Endometrium (tissue), 2 donors: ENCODE results near the gene SNED1.

Experiments used
- FAIRE-seq: peaks from 2 replicates; lab custom pipeline; 2012; peaks lifted over from hg19 to GRCh38; lab: Jason Lieb, UNC
- donor health status: control.
- donor health status: control.

The SNED1 gene

DNA sequence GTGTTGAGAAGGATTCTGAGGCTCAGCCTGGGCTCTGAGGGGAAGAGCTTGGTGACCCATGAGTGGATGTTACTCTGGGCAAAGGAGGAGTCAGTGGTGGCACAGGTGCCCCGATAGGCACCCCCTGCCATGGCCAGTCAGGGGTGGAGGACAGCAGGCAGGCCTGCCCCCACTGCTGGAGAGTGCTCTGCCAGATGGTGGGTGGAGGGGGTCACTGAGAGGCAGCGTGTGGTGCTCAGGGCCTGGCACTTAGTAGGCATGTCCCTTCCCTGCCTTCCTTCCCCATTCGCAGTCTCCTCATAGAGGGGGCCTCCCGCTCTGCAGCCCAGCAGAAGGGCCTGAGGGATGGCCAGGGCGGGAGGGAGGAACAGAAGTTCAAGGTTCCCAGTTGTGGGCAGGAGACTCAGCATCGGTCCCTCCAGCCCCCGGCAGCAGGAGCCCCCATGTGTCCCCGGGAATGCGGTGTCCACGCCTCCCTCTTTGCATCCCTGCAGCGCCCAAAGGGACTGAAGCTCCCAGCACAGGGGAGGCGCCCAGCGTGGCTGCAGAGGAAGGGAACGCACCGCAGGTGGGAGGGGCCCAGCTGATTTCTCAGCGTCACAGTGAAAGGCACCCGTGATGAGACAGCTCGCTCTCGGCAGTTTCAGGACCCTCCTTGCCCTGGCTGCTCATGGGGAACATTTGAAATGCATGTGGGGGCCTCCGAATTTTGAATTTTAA is 5.7 kb upstream of the SNED1 start:
- no peak for FAIRE-seq

DNA sequence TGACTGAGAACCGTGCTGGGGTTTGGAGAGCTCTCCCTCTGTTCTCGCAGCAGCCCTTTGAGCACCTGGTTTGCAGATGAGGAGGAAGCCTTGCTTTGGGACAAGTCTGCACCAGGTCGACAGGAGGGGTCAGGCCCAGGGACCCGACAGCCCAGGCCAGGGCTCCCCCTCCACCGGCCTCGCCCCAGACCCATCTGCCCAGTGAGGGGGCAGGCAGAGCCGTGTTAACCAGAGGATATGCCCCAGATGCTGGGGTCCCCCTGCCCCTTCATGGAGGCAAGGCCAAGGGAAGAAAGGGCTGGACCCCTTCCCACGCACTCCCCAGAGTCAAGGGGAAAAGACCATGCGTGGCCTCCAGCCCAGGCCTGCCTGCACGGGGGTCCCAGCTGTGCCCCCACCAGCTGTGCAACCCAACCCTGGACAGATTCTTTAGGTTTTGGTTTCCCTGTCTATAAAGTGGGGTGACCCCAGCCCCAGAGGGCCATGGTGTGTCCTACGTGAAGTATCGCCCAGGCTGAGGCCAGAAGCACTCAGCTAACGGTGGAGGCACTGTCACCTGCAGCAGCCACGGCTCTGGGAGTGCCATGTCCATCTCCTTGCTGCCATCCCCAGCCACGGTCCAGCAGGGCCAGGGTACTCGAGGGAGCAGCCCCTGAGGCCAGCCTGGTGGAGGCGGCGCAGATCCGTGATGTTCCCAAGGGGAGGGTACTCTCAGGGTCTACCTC is 4.8 kb upstream of the SNED1 start:
- FAIRE-seq: no peak

DNA sequence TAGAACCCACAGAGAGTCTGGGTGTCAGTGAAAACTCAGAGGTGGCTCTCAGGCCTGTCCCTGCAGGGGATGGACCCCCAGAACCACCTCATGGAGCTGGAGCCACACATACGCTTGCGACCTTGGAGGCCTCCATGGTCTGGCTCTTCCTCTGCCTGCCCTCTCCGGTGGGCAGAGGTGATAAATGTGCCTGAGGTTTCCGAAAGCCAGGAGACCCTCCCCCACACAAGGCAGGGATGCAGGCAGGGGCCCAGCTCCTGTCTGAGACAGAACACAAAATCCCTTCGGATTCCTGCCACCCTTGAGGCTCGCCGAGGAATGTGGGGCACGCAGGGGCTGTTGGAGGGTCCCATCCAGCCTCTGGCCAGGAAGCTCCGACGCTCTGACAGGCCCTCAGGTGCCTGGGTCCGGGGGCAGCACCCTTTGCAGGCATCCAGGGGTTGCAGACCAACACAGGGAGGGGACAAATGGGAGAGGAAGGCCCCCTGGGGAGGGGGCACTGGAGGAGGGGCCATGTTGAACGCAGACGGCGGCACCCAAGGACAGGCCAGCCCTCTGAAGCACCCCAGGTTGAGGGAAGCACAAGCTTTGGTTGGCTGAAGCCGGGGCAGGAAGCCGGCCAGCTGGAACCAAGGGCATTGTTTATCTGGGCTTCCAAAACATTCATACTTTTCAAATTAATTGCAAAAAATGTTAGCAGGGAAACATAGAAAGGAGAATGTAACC is 4.1 kb upstream of the SNED1 start:
- no peak for FAIRE-seq

- FAIRE-seq: no peak
Observed at GRCh38 chr2:240995041-240996021, 3.1 kb upstream of the SNED1 start.

DNA sequence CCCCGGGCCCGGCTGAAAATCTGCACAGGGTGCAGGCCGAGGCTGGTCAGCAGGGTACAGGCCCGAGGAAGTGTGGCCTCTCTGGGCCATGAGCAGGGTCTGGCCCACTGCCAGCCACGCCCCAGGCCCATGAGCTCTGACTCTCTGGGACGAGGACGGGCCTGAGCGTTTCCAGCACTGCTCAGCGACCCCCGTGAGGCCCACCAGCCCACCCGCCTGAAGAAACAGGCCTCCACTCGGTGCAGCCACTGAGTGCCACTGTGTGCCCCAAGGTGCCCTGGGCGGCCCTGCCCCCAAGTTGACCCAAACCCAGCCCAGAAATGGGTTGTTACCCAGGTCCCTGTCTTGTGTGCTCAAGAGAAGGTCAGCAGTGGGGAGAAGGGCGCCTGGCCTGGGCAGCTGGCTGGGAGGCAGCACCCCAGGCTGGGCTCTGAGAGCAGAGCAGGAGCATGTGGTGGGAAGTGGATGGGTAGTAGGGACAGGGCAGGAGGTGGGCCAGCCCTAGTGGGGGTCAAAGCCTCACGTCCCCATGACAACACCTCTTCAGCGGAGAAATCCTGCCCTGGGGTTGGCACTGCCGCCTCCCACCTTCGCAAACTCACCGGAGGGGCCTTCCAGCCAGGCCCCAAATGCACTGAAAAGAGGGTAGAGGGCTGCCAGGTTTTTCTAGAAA is 2.1 kb upstream of the SNED1 start:
- FAIRE-seq: no peak

DNA sequence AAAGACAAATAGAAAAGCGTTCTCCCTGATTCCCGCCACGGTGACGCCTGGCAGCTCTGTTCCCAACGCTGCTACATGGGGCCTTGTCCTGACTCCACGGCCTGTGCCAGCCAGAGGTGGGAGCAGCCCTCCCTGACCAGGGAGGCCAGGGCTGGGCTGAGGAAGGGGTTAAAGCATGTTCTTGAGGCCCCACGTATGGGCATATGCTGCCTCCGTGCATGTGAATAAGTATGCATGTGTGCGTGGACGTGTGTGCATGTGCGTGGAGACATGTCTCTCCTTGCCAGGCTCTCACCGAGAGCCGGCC is 1.6 kb upstream of the SNED1 start:
- no peak for FAIRE-seq

DNA sequence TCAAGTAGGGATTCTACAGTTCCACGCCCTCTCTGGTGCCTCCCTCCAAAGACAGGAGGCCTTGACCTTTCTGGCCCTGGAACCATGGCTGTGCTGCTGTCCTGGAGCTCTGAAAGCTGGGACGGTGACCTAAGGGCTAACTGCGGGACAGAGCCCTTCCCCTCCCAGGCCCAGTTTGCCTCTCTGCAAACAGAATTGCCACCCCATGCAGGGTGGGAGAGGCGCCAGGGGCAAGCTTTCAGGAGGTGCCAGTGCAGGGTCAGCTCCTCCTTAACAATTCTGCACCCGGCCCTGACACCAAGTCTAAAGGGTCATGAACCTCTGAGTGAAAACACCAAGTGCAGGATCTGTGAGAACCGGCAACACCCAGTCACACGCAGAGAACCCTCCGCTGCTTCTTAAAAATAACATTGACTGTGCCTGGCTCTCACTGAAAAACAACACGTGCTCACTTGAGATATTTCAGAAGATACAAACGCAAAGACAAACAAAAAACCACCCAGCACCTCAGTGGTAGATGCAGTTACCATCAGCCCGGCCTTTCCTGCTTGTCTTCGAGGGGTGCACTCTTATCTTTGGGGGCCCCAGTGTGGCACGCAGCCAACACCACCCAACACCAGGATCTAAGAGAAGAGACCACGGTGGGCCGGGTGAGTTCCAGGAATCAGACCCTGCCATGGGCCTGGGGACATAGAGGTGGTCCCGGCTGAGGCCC is 1.1 kb upstream of the SNED1 start:
- FAIRE-seq: no peak

DNA sequence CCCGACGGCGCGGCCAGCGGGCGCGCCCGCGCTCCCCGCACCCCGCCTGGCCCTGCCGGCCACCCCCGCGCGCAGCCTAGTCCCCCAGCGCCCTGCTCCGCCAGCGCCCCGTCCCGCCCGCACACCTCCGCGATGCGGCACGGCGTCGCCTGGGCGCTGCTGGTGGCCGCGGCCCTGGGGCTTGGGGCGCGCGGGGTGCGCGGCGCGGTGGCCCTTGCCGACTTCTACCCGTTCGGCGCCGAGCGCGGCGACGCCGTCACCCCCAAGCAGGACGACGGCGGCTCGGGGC is 232 bp downstream of the SNED1 start:
- FAIRE-seq: no peak

- no peak for FAIRE-seq
Observed at GRCh38 chr2:240998995-240999791, 775 bp downstream of the SNED1 start.

DNA sequence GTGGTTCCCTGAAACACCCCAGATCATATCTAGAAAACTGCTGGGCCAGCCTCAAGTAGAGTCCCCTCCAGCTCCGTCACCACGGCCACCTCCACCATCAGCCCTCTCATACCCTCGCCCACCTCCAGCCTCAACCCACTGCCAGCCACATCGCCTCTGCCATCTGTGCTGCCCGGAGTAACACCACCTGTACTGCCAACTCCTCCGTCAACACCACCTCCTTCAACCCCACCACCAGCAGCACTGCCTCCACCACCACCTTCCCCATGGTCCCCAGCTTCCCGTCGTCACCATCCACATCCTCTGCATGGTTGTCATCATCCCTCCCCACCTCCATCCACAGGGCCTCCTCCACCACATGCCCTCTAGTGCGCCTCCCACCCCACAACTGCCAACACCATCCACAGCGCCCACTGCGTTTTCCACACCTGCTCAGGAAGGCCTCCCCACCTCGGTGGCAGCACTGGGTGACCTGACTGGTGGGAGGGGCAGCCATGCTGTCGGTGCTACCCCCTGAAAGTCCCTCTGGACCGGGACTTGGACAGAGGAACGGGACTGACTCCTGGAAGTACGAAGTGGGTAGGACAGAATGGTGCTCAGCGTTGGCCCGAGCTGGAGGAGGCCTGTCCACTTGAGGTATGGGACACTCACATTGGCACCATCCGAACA is 1.6 kb downstream of the SNED1 start:
- FAIRE-seq: no peak

DNA sequence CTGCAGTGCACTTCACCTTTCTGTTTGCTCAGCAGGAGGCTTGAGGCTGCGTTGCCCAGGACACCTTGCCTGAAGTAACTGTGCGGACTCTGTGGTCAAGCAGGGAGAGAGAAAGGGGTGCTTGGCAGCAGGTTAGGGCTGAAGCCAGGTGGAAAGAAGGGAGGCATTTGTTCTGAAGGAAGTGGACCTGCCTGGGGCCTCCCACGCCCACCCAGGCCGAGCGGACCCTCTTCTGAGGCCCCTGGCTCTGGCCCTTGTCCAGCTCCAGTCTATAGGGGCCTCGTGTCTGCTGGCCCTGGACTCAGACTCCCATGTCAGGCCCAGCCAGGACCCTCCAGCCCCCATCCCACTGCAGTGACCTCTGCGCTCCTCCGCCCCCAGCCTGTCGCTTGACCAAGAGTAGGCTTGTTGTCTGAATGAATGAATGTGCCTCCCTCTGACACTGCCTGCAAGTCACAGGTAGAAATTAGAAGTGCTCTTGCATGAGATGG is 2.5 kb downstream of the SNED1 start:
- FAIRE-seq: no peak

DNA sequence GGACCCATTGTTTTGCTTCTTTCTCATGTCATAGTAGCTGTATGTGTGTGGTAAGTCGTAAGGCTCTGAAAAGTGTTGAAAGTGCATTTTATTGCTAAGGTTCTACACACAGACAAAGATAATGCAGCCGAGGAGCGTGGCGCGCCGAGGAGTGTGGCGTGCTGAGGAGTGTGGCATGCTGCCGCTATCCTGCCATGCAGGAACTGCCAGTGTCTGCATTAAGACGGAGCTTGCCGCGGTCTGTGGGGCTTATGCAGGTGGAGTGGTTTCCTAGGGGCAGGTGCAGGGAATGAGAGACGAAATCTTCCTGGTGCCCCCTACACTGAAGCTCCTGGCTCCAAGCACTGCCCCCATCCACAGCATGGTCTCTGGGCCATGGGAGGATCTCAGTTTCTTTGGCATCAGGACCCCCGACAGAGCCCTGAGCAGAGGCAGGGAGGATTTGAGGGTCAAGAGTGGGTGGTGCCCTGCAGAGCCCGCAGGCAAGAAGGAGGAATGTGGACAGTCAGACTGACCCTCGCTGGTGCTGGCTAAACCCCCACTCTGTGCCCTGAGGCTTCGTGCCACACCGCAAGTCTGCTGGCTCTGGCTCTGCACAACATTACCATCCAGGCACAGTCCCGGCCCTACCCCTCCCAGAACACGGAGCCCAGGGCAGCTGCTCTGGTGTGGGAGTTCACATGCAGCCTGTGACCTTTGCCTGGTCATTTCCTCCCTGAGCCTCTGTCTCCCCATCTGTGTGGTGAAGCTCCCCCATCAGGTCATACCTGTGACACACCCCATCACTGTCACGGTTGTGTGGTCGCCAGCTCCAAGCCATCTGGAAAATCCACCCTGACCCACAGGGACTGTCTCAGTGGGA is 3.2 kb downstream of the SNED1 start:
- no peak for FAIRE-seq

DNA sequence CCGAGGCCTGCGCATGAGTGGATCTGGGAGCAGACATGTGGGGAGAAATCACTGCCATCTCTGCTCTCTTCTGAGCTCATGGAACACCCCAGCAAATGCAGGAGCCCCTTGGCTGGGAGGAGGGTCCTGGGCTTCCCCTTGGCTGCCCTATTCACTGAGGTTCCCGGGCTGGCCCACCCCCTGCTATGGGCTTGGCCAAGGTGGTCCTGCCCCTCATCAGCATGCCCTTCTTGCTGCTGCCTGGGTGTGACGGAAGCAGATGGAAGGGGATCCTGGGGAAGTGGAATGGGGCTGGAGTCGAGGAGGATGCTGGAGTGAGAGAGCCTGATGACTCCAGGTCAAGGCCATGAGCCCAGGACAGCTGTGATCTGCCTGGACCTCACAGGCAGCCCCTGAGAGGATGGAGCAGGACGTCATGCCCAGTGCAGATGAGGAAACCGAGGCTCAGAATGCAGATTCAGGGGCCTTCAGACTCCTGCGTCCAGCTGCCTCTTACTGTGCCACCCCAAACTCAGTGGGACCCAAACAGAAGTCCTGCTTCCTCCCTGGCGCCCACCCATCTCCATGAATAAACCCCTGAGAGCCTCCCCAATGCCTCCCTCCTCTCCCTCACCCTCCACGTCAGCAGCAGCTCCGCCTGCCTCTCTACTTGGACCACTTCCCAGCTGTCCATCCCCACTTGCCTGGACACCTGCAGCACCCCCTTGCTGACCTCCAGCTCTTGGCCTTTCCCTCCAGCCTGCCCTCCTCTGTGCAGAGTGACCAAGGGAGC is 4.0 kb downstream of the SNED1 start:
- FAIRE-seq: no peak

DNA sequence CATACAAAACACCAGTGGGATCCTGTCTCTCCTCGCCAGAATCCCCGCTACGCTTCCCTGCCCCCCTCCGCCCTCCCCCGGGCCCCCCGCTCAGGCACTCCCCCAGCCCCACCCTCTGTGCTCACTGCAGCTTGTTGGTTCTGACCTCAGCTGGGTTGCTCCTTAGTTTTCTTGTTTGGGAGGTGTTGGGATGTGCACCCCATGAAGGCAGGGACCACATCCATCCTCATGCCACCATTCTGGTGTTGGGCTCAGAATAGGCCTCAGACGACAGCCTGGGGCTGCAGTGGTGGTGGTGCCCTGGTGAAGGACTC is 4.6 kb downstream of the SNED1 start:
- FAIRE-seq: no peak

DNA sequence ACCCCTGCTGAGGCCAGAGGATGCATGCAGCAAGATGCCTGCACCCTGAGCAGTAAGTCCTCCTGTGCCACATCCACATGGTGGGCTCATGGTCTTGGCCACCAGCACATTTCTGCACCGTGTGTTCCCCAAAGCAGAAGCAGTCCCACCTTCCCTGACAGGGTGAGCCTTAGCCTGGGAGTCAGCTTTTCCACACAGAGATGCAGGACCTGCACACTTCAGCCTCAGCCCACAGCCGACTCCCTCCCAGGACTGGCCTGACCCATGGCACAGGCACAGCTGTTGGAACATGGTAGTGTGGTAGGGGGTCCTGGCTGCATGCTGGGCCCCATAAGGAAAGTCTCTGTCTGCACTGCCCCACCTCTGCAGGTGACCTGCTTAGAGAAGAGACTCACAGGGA is 5.0 kb downstream of the SNED1 start:
- no peak for FAIRE-seq

DNA sequence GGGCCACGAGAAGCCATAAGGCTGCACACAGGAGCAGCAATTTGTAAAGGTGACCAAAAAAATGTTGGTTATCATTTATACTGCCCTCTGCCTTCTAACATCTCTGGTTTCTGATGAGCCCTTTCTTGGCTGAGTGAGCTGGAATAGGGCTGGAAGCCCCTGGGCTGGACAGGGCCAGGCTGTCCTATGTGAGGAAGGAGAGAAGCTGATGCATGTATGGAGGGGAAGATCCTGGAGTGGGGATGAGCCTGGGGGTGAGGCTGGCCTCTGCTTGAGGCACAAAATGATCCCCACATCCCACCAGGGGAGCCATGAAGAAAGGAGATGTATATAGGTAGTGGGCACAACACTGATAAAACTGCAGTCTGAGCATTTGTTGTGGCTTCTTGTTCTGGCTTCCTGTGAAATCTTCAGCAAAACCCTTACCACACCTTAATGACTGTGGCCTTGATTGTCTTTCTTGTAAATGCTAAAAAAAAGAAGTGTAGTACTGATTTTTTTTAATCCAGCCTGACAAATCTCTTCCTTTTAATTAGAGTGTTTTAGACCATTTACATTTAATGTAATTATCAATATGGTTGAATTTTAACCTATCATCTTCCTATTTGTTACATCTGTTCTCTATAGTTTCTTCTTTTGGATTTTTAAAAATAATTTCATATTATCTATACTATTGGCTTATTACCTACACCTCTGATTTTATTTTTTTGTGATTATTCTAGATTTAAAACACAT is 5.6 kb downstream of the SNED1 start:
- FAIRE-seq: no peak

DNA sequence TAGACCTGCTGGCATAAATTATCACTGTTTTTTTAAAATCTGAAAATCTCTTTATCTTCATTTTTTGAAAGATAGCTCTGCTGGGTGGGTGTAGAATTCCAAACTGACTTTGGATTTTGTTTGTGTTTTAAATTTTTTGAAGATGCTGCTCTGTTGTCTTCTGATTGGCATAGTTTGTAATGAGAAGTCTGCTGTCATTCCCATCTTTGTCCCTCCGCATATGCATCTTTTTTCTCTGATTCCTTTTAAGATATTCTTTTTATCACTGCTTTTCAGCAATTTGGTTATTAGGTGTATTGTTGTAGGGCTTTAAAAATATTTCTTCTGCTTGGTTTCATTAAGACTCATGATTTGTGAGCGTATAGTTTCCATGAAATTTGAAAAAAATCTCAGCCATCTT is 7.2 kb downstream of the SNED1 start:
- FAIRE-seq: no peak
